ENCODE data around the gene PP2D1.
"Not testable (repeated sequence)": the region's sequence is repeated elsewhere in the genome, so short reads cannot be mapped to it uniquely, and the experiment has no call there.

The PP2D1 gene

GRCh38 chr3:20039765-20040547 is 27.9 kb upstream of the PP2D1 start, which contains the start of gene KAT2B:
TSS of gene KAT2B (plus strand) at chr3:20040446. CDS start at chr3:20040478, 32 bp downstream.
- DNase-seq (ENCODE audit: low spot score) = peak; percentile 84
- no peak for FAIRE-seq

GRCh38 chr3:20039466-20039764 is 27.4 kb upstream of the PP2D1 start:
- DNase-seq (ENCODE audit: low spot score) (no peak), FAIRE-seq (no peak)

GRCh38 chr3:20038699-20039465 is 26.8 kb upstream of the PP2D1 start:
- FAIRE-seq = no peak
- DNase-seq (ENCODE audit: low spot score) = no peak

- no peak for FAIRE-seq
Observed at GRCh38 chr3:20037255-20037996, 25.4 kb upstream of the PP2D1 start.

GRCh38 chr3:20035019-20035418 is 23.0 kb upstream of the PP2D1 start:
- FAIRE-seq (no peak), DNase-seq (ENCODE audit: low spot score) (no peak)

More at GRCh38 chr3:20037255-20037996, 25.4 kb upstream of the PP2D1 start:
- no peak for DNase-seq (ENCODE audit: low spot score)

- not testable (repeated sequence) for DNase-seq (ENCODE audit: low spot score); FAIRE-seq
Observed at GRCh38 chr3:20031939-20032338, 19.9 kb upstream of the PP2D1 start.

GRCh38 chr3:20028905-20029331 is 16.9 kb upstream of the PP2D1 start:
- FAIRE-seq = no peak

GRCh38 chr3:20027136-20027535 is 15.1 kb upstream of the PP2D1 start:
- FAIRE-seq (no peak), DNase-seq (ENCODE audit: low spot score) (no peak)

More at GRCh38 chr3:20028905-20029331, 16.9 kb upstream of the PP2D1 start:
- DNase-seq (ENCODE audit: low spot score) = no peak

- DNase-seq (ENCODE audit: low spot score) = peak; percentile 11
- FAIRE-seq = no peak
Observed at GRCh38 chr3:20023623-20024405, 11.8 kb upstream of the PP2D1 start.

GRCh38 chr3:20022954-20023622 is 11.0 kb upstream of the PP2D1 start:
- no peak for FAIRE-seq
- no peak for DNase-seq (ENCODE audit: low spot score)

- not testable (repeated sequence) for FAIRE-seq; DNase-seq (ENCODE audit: low spot score)
Observed at GRCh38 chr3:20016076-20016475, 4.0 kb upstream of the PP2D1 start.

- FAIRE-seq (no peak), DNase-seq (ENCODE audit: low spot score) (no peak)
Observed at GRCh38 chr3:20015525-20015924, 3.5 kb upstream of the PP2D1 start.

GRCh38 chr3:20013396-20013795 is 1.3 kb upstream of the PP2D1 start:
- DNase-seq (ENCODE audit: low spot score) (no peak), FAIRE-seq (no peak)

GRCh38 chr3:20008646-20009045 is 3.4 kb downstream of the PP2D1 start:
- no peak for FAIRE-seq
- no peak for DNase-seq (ENCODE audit: low spot score)

- DNase-seq (ENCODE audit: low spot score) (no peak), FAIRE-seq (no peak)
Observed at GRCh38 chr3:20007960-20008359, 4.1 kb downstream of the PP2D1 start.

- no peak for FAIRE-seq
Observed at GRCh38 chr3:20001932-20002331, 10.1 kb downstream of the PP2D1 start.

GRCh38 chr3:19997502-19997901 is 14.6 kb downstream of the PP2D1 start:
- DNase-seq (ENCODE audit: low spot score) (no peak), FAIRE-seq (no peak)

More at GRCh38 chr3:20001932-20002331, 10.1 kb downstream of the PP2D1 start:
- DNase-seq (ENCODE audit: low spot score) = no peak

GRCh38 chr3:19994796-19995195 is 17.3 kb downstream of the PP2D1 start:
- DNase-seq (ENCODE audit: low spot score) (no peak), FAIRE-seq (no peak)

- DNase-seq (ENCODE audit: low spot score); FAIRE-seq: not testable (repeated sequence)
Observed at GRCh38 chr3:19988904-19989303, 23.2 kb downstream of the PP2D1 start.

- DNase-seq (ENCODE audit: low spot score) = no peak
- FAIRE-seq = no peak
Observed at GRCh38 chr3:19972054-19972453, 40.0 kb downstream of the PP2D1 start.

Measured in urothelium cell line (cell line).